Skeletal muscle satellite cell (primary cell): ENCODE data around the gene SMIM3.
A peak's percentile ranks its signal among the peaks of the same experiment; 100 is the strongest.

Experiments
- H3K27me3 ChIP-seq: 2 replicates; pipeline ENCODE4 v1.7.0; 2013; ENCODE audit warnings: low read length; ENCODE audit not compliant: control insufficient read depth, insufficient read depth
- H3K36me3 ChIP-seq: 2 replicates; pipeline ENCODE4 v1.7.0; 2013; ENCODE audit warnings: mild to moderate bottlenecking, control low read depth, low read length; ENCODE audit not compliant: insufficient read depth
- H3K4me1 ChIP-seq: 2 replicates; pipeline ENCODE4 v1.7.0; 2013; ENCODE audit warnings: low read length; ENCODE audit not compliant: control insufficient read depth, insufficient read depth
- H3K4me2 ChIP-seq: 2 replicates; pipeline ENCODE4 v1.7.0; 2013; ENCODE audit warnings: mild to moderate bottlenecking, low read length
- H3K4me3 ChIP-seq: 2 replicates; pipeline ENCODE4 v1.7.0; 2013; ENCODE audit warnings: low read length
- H3K9ac ChIP-seq: 2 replicates; pipeline ENCODE4 v1.7.0; 2013; ENCODE audit warnings: mild to moderate bottlenecking, low read depth, low read length, moderate library complexity
- H3K9me3 ChIP-seq: replicated peaks from 2 replicates; pipeline ENCODE4 v1.7.0; 2013; ENCODE audit warnings: mild to moderate bottlenecking, control low read depth, low read length

The SMIM3 gene

GRCh38 chr5:150753463-150753862, 25.1 kb upstream of the SMIM3 start:
- Histone ChIP-seq H3K4me2 (no peak overlapping the region), H3K4me1 (peaks cover 23% of the 10 kb centered on the region), H3K9ac (no peak overlapping the region), H3K9me3 (no peaks in the 10 kb centered on the region), H3K4me3 (no peak overlapping the region), H3K36me3 (peaks cover 54% of the 10 kb centered on the region), H3K27me3 (no peaks in the 10 kb centered on the region)

- Histone ChIP-seq H3K4me2 (no peak overlapping the region), H3K4me1 (peaks cover 23% of the 10 kb centered on the region), H3K9ac (no peak overlapping the region), H3K27me3 (no peaks in the 10 kb centered on the region), H3K9me3 (no peaks in the 10 kb centered on the region), H3K4me3 (no peak overlapping the region), H3K36me3 (peaks cover 54% of the 10 kb centered on the region)
Observed at GRCh38 chr5:150753863-150754262, 24.7 kb upstream of the SMIM3 start.

- peak overlapping the region; percentile 91 for H3K4me2 ChIP-seq
- H3K36me3 ChIP-seq = peaks cover 35% of the 10 kb centered on the region
- peak overlapping the region; percentile 93 for H3K9ac ChIP-seq
- no peaks in the 10 kb centered on the region for H3K9me3 ChIP-seq
- H3K4me1 ChIP-seq = peaks cover 16% of the 10 kb centered on the region
- peak overlapping the region; percentile 89 for H3K4me3 ChIP-seq
- no peaks in the 10 kb centered on the region for H3K27me3 ChIP-seq
Observed at GRCh38 chr5:150757087-150757649, 21.4 kb upstream of the SMIM3 start.

GRCh38 chr5:150758203-150758530, 20.4 kb upstream of the SMIM3 start:
- H3K4me3 ChIP-seq = peak overlapping the region; percentile 89
- H3K36me3 ChIP-seq = peaks cover 27% of the 10 kb centered on the region
- peak overlapping the region; percentile 93 for H3K9ac ChIP-seq
- H3K27me3 ChIP-seq = no peaks in the 10 kb centered on the region
- no peaks in the 10 kb centered on the region for H3K9me3 ChIP-seq
- peaks cover 23% of the 10 kb centered on the region for H3K4me1 ChIP-seq
- H3K4me2 ChIP-seq = peak overlapping the region; percentile 91

GRCh38 chr5:150758531-150759333, 19.8 kb upstream of the SMIM3 start, which contains the start of gene DCTN4:
Gene DCTN4 (minus strand): TSS chr5:150759017. CDS start chr5:150758993, 24 bp downstream.
- Histone ChIP-seq H3K9ac (peak within 1 kb of the TSS; percentile 93), H3K4me1 (peaks cover 29% of the 10 kb centered on the region), H3K36me3 (peaks cover 21% of the 10 kb centered on the region), H3K27me3 (no peaks in the 10 kb centered on the region), H3K4me2 (peak within 1 kb of the TSS; percentile 91), H3K4me3 (peak within 1 kb of the TSS; percentile 89), H3K9me3 (no peaks in the 10 kb centered on the region)

- Histone ChIP-seq H3K9me3 (no peaks in the 10 kb centered on the region), H3K4me2 (peak overlapping the region; percentile 82), H3K4me3 (peak overlapping the region; percentile 89), H3K27me3 (no peaks in the 10 kb centered on the region), H3K4me1 (peaks cover 31% of the 10 kb centered on the region), H3K36me3 (peaks cover 16% of the 10 kb centered on the region), H3K9ac (peak overlapping the region; percentile 93)
Observed at GRCh38 chr5:150759334-150759583, 19.3 kb upstream of the SMIM3 start.

- H3K9ac ChIP-seq = no peak overlapping the region
- H3K4me3 ChIP-seq = no peak overlapping the region
- H3K4me2 ChIP-seq = no peak overlapping the region
Observed at GRCh38 chr5:150762211-150762610, 16.3 kb upstream of the SMIM3 start.

GRCh38 chr5:150763023-150763769, 15.4 kb upstream of the SMIM3 start:
- Histone ChIP-seq H3K4me1 (peaks cover 20% of the 10 kb centered on the region), H3K36me3 (no peaks in the 10 kb centered on the region), H3K9ac (no peak overlapping the region), H3K4me3 (no peak overlapping the region), H3K4me2 (no peak overlapping the region), H3K9me3 (no peaks in the 10 kb centered on the region), H3K27me3 (no peaks in the 10 kb centered on the region)

More at GRCh38 chr5:150762211-150762610, 16.3 kb upstream of the SMIM3 start:
- Histone ChIP-seq H3K27me3 (no peaks in the 10 kb centered on the region), H3K4me1 (peaks cover 25% of the 10 kb centered on the region), H3K36me3 (no peaks in the 10 kb centered on the region), H3K9me3 (no peaks in the 10 kb centered on the region)

- H3K4me3 ChIP-seq = no peak overlapping the region
- H3K9ac ChIP-seq = no peak overlapping the region
- H3K9me3 ChIP-seq = no peaks in the 10 kb centered on the region
- no peak overlapping the region for H3K4me2 ChIP-seq
- H3K4me1 ChIP-seq = peaks cover 14% of the 10 kb centered on the region
- no peaks in the 10 kb centered on the region for H3K27me3 ChIP-seq
- no peaks in the 10 kb centered on the region for H3K36me3 ChIP-seq
Observed at GRCh38 chr5:150764530-150764929, 14.0 kb upstream of the SMIM3 start.

- Histone ChIP-seq H3K36me3 (no peaks in the 10 kb centered on the region), H3K9ac (no peak overlapping the region), H3K4me2 (no peak overlapping the region), H3K9me3 (no peaks in the 10 kb centered on the region), H3K4me1 (peaks cover 14% of the 10 kb centered on the region), H3K4me3 (no peak overlapping the region), H3K27me3 (no peaks in the 10 kb centered on the region)
Observed at GRCh38 chr5:150765011-150765798, 13.4 kb upstream of the SMIM3 start.

GRCh38 chr5:150765799-150766169, 12.8 kb upstream of the SMIM3 start:
- no peak overlapping the region for H3K4me3 ChIP-seq
- peaks cover 14% of the 10 kb centered on the region for H3K4me1 ChIP-seq
- no peak overlapping the region for H3K4me2 ChIP-seq
- H3K9me3 ChIP-seq = no peaks in the 10 kb centered on the region
- no peak overlapping the region for H3K9ac ChIP-seq
- no peaks in the 10 kb centered on the region for H3K27me3 ChIP-seq
- H3K36me3 ChIP-seq = no peaks in the 10 kb centered on the region
